K562 (cell line): ENCODE measurements around the gene KDM4C. TPM values are rescaled to one million over a fixed set of nuclear protein-coding genes. Genes with fewer than 3 reads are reported as not detected.

Source experiments
- ATAC-seq: fragments of 200-7000 bp; cut with Tn5 transposase; 3 replicates; pipeline ENCODE4 v1.9.1; 2020; ENCODE audit warnings: moderate library complexity
- BruUV-seq: library from RNA; stranded (reverse); fragments of 400-500 nt; replicated peaks from 2 replicates; lab custom pipeline; 2021; lab: Mats Ljungman, UMichigan
- CTCF ChIA-PET: fragments of 300-600 bp; formaldehyde crosslinking; extraction: SDS; loops from one replicate; lab custom pipeline; 2021; ENCODE audit warnings: low intra/inter-chr PET ratio; lab: Yijun Ruan, JAX
- POLR2A ChIA-PET: fragments of 300-600, 350-650 bp; sonication (Branson Sonifier 250); formaldehyde crosslinking; extraction: SDS; loops from one replicate; lab custom pipeline; 2021; ENCODE audit warnings: antibody characterized with exemption, inconsistent platforms; lab: Yijun Ruan, JAX
- DNase-seq, 4 experiments: peaks; one replicate each; pipeline versions ENCODE4 v3.0.0 to v3.0.0-alpha.2; 2011 to 2018; ENCODE audit warnings: low spot score in 3 of 4, mixed read lengths in 3 of 4; ENCODE audit errors: extremely low read depth in 1 of 4
- FAIRE-seq: peaks from 2 replicates; lab custom pipeline; 2011; peaks lifted over from hg19 to GRCh38; lab: Jason Lieb, UNC
- H2AFZ ChIP-seq: 2 replicates; pipeline ENCODE4 v1.6.0; 2011; ENCODE audit warnings: low read depth, low read length, control low read depth, inconsistent platforms
- H3K27ac ChIP-seq: fragments of 200-600 bp; 3 replicates; pipeline ENCODE4 v1.8.0; 2011; ENCODE audit warnings: low read depth, mild to moderate bottlenecking, control low read depth, inconsistent platforms, low read length, moderate library complexity, mixed read lengths; ENCODE audit errors: extremely low read depth
- H3K27me3 ChIP-seq, 2 experiments: fragments of 300-600 bp in 1 of 2; 2 replicates in 1 of 2; 3 replicates in 1 of 2; pipeline versions ENCODE4 v1.6.0 to v1.8.0; 2011; ENCODE audit warnings: inconsistent platforms in 2 of 2, low read length in 2 of 2, mild to moderate bottlenecking in 1 of 2, mixed read lengths in 1 of 2, moderate library complexity in 1 of 2; ENCODE audit not compliant: control insufficient read depth in 2 of 2, insufficient read depth in 2 of 2
- H3K36me3 ChIP-seq: fragments of 300-600 bp; 3 replicates; pipeline ENCODE4 v1.8.0; 2011; ENCODE audit warnings: mild to moderate bottlenecking, low read length, inconsistent platforms; ENCODE audit not compliant: control insufficient read depth, insufficient read depth
- H3K4me1 ChIP-seq, 2 experiments: fragments of 200-600 bp in 1 of 2; replicated peaks in 1 of 2; 2 replicates in 1 of 2; 3 replicates in 1 of 2; pipeline versions ENCODE4 v1.5.1 to v1.8.0; 2011; ENCODE audit warnings: inconsistent platforms in 2 of 2, low read length in 2 of 2, mild to moderate bottlenecking in 1 of 2, mixed read lengths in 1 of 2, moderate library complexity in 1 of 2; ENCODE audit not compliant: control insufficient read depth in 2 of 2, insufficient read depth in 2 of 2
- H3K4me2 ChIP-seq: 2 replicates; pipeline ENCODE4 v1.6.1; 2011; ENCODE audit warnings: low read length, control low read depth, inconsistent platforms, mixed read lengths; ENCODE audit not compliant: insufficient read depth
- H3K4me3 ChIP-seq: fragments of 200-600 bp; sonication (generic), shearing (Covaris generic); 2 replicates; pipeline ENCODE4 v1.5.1; 2016; ENCODE audit warnings: control low read depth, inconsistent platforms
- H3K79me2 ChIP-seq: fragments of 200-600 bp; 3 replicates; pipeline ENCODE4 v1.8.0; 2011; ENCODE audit warnings: low read length, inconsistent platforms; ENCODE audit not compliant: control insufficient read depth, insufficient read depth
- H3K9ac ChIP-seq, 2 experiments: 2 replicates each; pipeline versions ENCODE4 v1.6.0 to v1.6.1; 2011; ENCODE audit warnings: low read depth in 2 of 2, low read length in 2 of 2, control low read depth in 1 of 2, inconsistent platforms in 1 of 2, mild to moderate bottlenecking in 1 of 2, mixed read lengths in 1 of 2; ENCODE audit not compliant: insufficient read depth in 1 of 2
- H3K9me1 ChIP-seq: one replicate; pipeline ENCODE4 v1.6.0; 2011; ENCODE audit warnings: inconsistent platforms, mild to moderate bottlenecking, low read length, moderate library complexity; ENCODE audit not compliant: control insufficient read depth, insufficient read depth
- H3K9me3 ChIP-seq: replicated peaks from 2 replicates; pipeline ENCODE4 v1.5.1; 2011; ENCODE audit warnings: low read depth, low read length, inconsistent platforms; ENCODE audit not compliant: control insufficient read depth, insufficient read depth
- H4K20me1 ChIP-seq: replicated peaks from 2 replicates; pipeline ENCODE4 v1.6.1; 2011; ENCODE audit warnings: low read length, inconsistent platforms, mixed read lengths; ENCODE audit not compliant: control insufficient read depth, insufficient read depth
- CBX1 ChIP-seq: sonication (generic); IDR thresholded peaks from 2 replicates; pipeline ENCODE4 v1.6.1; 2016; ENCODE audit warnings: antibody characterized with exemption, low read depth, mild to moderate bottlenecking
- CREM ChIP-seq: IDR thresholded peaks from 2 replicates; pipeline ENCODE4 v1.6.1; 2014; ENCODE audit warnings: antibody characterized with exemption, low read depth
- CXXC5 ChIP-seq: fragments of 250-450 bp; sonication (Bioruptor Pico); IDR thresholded peaks from 2 replicates; pipeline ENCODE4 v1.8.0; 2022; ENCODE audit warnings: inconsistent platforms, mild to moderate bottlenecking, moderate library complexity
- HINFP ChIP-seq: fragments of 450-650 bp; conservative IDR thresholded peaks from 2 replicates; pipeline ENCODE4 v1.6.1; 2016; ENCODE audit warnings: missing genetic modification characterization, low read depth, mild to moderate bottlenecking, control low read depth, missing compliant biosample characterization
- KAT2B ChIP-seq: IDR thresholded peaks from one replicate; pipeline ENCODE4 v1.6.1; 2012; ENCODE audit warnings: low read depth, mild to moderate bottlenecking, control low read depth, inconsistent platforms, low read length, moderate library complexity
- LARP7 ChIP-seq: fragments of 450-650 bp; IDR thresholded peaks from 2 replicates; pipeline ENCODE4 v1.6.1; 2016
- POLR2G ChIP-seq: fragments of 200-400 bp; formaldehyde crosslinking; IDR thresholded peaks from 2 replicates; pipeline ENCODE4 v1.6.1; 2017; ENCODE audit warnings: low read depth, mild to moderate bottlenecking, antibody characterized with exemption, low read length, moderate library complexity
- PURB ChIP-seq: sonication (generic); formaldehyde crosslinking; IDR thresholded peaks from 2 replicates; pipeline ENCODE4 v1.9.0; 2021; ENCODE audit warnings: low read depth, mild to moderate bottlenecking, missing genetic modification reagents
- SIN3A ChIP-seq, 2 experiments: fragments of 150-350 bp in 1 of 2; IDR thresholded peaks; 2 replicates each; pipeline ENCODE4 v1.6.1; 2011 to 2016; ENCODE audit warnings: borderline replicate concordance in 2 of 2, low read depth in 2 of 2, low read length in 2 of 2, mild to moderate bottlenecking in 2 of 2, moderate library complexity in 2 of 2; ENCODE audit not compliant: control insufficient read depth in 1 of 2
- TCF3 ChIP-seq: sonication (generic); formaldehyde crosslinking; IDR thresholded peaks from 2 replicates; pipeline ENCODE4 v1.4.0; 2020; ENCODE audit warnings: mild to moderate bottlenecking, missing genetic modification reagents
- USF1 ChIP-seq: sonication (generic); formaldehyde crosslinking; IDR thresholded peaks from 2 replicates; pipeline ENCODE4 v1.9.0; 2022; ENCODE audit warnings: mild to moderate bottlenecking, missing genetic modification reagents
- YY1 ChIP-seq, 3 experiments: IDR thresholded peaks; 2 replicates each; pipeline ENCODE4 v1.6.1; 2011; ENCODE audit warnings: low read length in 2 of 3, mild to moderate bottlenecking in 2 of 3, moderate library complexity in 2 of 3, borderline replicate concordance in 1 of 3, control low read depth in 1 of 3, low read depth in 1 of 3; ENCODE audit not compliant: insufficient read depth in 3 of 3, insufficient replicate concordance in 2 of 3, control insufficient read depth in 1 of 3, insufficient read length in 1 of 3; ENCODE audit errors: extremely low read depth in 1 of 3
- ZNF121 ChIP-seq: sonication (generic); formaldehyde crosslinking; conservative IDR thresholded peaks from 2 replicates; pipeline ENCODE4 v1.8.0; 2022; ENCODE audit warnings: missing genetic modification reagents
- ZNF212 ChIP-seq: fragments of 450-650 bp; formaldehyde crosslinking; IDR thresholded peaks from 2 replicates; pipeline ENCODE4 v1.4.0; 2020; ENCODE audit warnings: mild to moderate bottlenecking
- WGBS: fragments of 100-300 bp; shearing (Covaris generic); methylation state at CpG from one replicate; pipeline ENCODE4 v1.1.6; 2016; ENCODE audit warnings: low coverage, mixed read lengths; ENCODE audit not compliant: insufficient coverage; ENCODE audit errors: missing lambda C conversion rate; 5-methylcytosine and 5-hydroxymethylcytosine counted together
- in situ Hi-C: fragments of 300-500 bp; cut with MboI; formaldehyde crosslinking; loops from 4 replicates; pipeline ENCODE4 v1.15.0; 2018; ENCODE audit warnings: inconsistent platforms, mixed read lengths
- intact Hi-C: fragments of 100-400 bp; cut with micrococcal nuclease; formaldehyde crosslinking; loops from 2 replicates; pipeline ENCODE4 v1.14.2; 2022
- polyA plus RNA-seq, 8 experiments: library from polyadenylated mRNA; depleted of rRNA in 4 of 8; stranded (reverse) in 5 of 8; unstranded in 3 of 8; fragments of >200 nt; fragmentation: Nextera tagmentation in 2 of 8; fragmentation: Illumina TruSeq in 1 of 8; extraction: Ambion mirVana in 2 of 8; extraction: Trizol in 1 of 8; gene quantifications; 2 replicates each; pipeline versions ENCODE4 v1.2.1 to v1.2.3, GENCODE V29; 2011 to 2014; ENCODE audit warnings: inconsistent platforms in 1 of 8, missing spikeins in 1 of 8
- total RNA-seq, 7 experiments: library from RNA; depleted of rRNA in 6 of 7; stranded (reverse); fragments of >200 nt in 6 of 7; fragmentation: Illumina TruSeq in 2 of 7; extraction: Trizol in 2 of 7; gene quantifications; 2 replicates each; pipeline versions ENCODE4 v1.2.1 to v1.2.3, GENCODE V29; 2011 to 2021; ENCODE audit warnings: low replicate concordance in 1 of 7
- TF ChIP-seq, protein P1 (sequence below): fragments of 450-650 bp; IDR thresholded peaks from 2 replicates; pipeline ENCODE4 v1.6.1; 2017; ENCODE audit warnings: antibody characterized with exemption
- TF ChIP-seq, protein P2 (sequence below): IDR thresholded peaks from 2 replicates; pipeline ENCODE4 v1.6.1; 2012; ENCODE audit warnings: low read depth, low read length, improper control_type of control experiment, borderline replicate concordance

KDM4C gene
- total and polyA plus RNA-seq, 9 of the 15 experiments (the other 6 are each of a cell fraction or from before 2014, with no cell fraction given), result 5.4 to 17.0 (median 12.6) TPM

DNA sequence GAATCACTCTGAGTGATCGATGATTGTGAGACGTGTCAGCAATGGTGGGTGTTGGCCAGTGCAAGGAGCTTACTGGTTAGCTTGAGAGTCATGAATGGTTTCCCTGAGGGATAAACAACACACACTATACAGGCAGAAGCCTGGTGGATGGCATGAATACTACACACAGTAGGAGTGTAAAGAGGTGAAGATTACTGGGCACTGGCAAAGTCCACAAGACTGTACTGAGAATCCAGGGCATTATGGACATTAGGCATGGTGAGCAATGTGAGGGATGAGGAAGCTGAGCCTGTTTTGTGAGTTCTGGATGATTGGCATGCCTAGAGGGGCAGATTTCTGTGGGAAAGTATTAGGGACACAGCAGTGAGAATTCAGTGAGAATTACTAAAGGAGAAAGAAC, 71.3 kb downstream of the KDM4C start:
- ChIA-PET CTCF (no interaction called here), POLR2A (interaction anchor here (0.5 kb wide), 1 partner anchor 23 kb away, joined by 4 read pairs; no protein-coding TSS in a partner anchor)
- BruUV-seq, result no TSS peak
- Histone ChIP-seq H3K4me3 (no peak overlapping the region), H4K20me1 (no peaks in the 10 kb centered on the region), H3K79me2 (no peaks in the 10 kb centered on the region), H3K27ac (no peak overlapping the region), H3K36me3 (0 out of 3 replicates have a peak, but pooled peaks cover 4% of the 10 kb centered on the region), H2AFZ (no peak overlapping the region), H3K9me1 (no peaks in the 10 kb centered on the region), H3K4me2 (no peak overlapping the region), H3K9ac (no peak overlapping the region), H3K9me3 (peaks cover 4% of the 10 kb centered on the region; the same call in 1 of the 2 replicates), H3K4me1 (no peaks in the 10 kb centered on the region; a peak in 2 of 5 replicates), H3K27me3 (no peaks in the 10 kb centered on the region)
- intact Hi-C loops (loop anchor here (5.0 to 10.0 kb wide), 3 partner anchors 78 to 706 kb away; no protein-coding TSS in a partner anchor), in situ Hi-C loops (no loop called here)
- FAIRE-seq (no peak), DNase-seq (no peak), ATAC-seq (no peak)
- 95% methylated on average over 2 of the region's 2 CpGs for WGBS
- TF ChIP-seq POLR2G, result no peak
- TF ChIP-seq CBX1, result no peak
- TF ChIP-seq SIN3A (IDR thresholded peaks at IDR 0.05; ENCODE audit: borderline replicate concordance in 2 of 2, control insufficient read depth in 1 of 2, low read depth in 2 of 2, low read length in 2 of 2), result no peak
- TF ChIP-seq CREM, result no peak
- no peak for TF ChIP-seq LARP7
- no peak for TF ChIP-seq KAT2B
- TF ChIP-seq CXXC5 (CRISPR knock-in tag), result no peak
- TF ChIP-seq TCF3, result no peak
- no peak for TF ChIP-seq HINFP (tag)
- TF ChIP-seq ZNF212 (CRISPR knock-in tag), result no peak
- TF ChIP-seq PURB (CRISPR knock-in tag), result no peak
- no peak for TF ChIP-seq ZNF121 (CRISPR knock-in tag)
- no peak for TF ChIP-seq USF1 (CRISPR knock-in tag)
- no peak for TF ChIP-seq YY1 (IDR thresholded peaks at IDR 0.05; ENCODE audit: borderline replicate concordance in 1 of 3, control insufficient read depth in 1 of 3, extremely low read depth in 1 of 3, insufficient read depth in 3 of 3, insufficient read length in 1 of 3, insufficient replicate concordance in 2 of 3, low read depth in 1 of 3, low read length in 2 of 3)
- TF ChIP-seq, protein P1, sequence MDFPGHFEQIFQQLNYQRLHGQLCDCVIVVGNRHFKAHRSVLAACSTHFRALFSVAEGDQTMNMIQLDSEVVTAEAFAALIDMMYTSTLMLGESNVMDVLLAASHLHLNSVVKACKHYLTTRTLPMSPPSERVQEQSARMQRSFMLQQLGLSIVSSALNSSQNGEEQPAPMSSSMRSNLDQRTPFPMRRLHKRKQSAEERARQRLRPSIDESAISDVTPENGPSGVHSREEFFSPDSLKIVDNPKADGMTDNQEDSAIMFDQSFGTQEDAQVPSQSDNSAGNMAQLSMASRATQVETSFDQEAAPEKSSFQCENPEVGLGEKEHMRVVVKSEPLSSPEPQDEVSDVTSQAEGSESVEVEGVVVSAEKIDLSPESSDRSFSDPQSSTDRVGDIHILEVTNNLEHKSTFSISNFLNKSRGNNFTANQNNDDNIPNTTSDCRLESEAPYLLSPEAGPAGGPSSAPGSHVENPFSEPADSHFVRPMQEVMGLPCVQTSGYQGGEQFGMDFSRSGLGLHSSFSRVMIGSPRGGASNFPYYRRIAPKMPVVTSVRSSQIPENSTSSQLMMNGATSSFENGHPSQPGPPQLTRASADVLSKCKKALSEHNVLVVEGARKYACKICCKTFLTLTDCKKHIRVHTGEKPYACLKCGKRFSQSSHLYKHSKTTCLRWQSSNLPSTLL, result no peak
- TF ChIP-seq, protein P2, sequence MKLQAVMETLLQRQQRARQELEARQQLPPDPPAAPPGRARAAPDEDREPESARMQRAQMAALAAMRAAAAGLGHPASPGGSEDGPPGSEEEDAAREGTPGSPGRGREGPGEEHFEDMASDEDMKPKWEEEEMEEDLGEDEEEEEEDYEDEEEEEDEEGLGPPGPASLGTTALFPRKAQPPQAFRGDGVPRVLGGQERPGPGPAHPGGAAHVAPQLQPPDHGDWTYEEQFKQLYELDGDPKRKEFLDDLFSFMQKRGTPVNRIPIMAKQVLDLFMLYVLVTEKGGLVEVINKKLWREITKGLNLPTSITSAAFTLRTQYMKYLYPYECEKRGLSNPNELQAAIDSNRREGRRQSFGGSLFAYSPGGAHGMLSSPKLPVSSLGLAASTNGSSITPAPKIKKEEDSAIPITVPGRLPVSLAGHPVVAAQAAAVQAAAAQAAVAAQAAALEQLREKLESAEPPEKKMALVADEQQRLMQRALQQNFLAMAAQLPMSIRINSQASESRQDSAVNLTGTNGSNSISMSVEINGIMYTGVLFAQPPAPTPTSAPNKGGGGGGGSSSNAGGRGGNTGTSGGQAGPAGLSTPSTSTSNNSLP, result no peak
